Measurements from ENCODE around the gene NARF.

The NARF gene

DNA sequence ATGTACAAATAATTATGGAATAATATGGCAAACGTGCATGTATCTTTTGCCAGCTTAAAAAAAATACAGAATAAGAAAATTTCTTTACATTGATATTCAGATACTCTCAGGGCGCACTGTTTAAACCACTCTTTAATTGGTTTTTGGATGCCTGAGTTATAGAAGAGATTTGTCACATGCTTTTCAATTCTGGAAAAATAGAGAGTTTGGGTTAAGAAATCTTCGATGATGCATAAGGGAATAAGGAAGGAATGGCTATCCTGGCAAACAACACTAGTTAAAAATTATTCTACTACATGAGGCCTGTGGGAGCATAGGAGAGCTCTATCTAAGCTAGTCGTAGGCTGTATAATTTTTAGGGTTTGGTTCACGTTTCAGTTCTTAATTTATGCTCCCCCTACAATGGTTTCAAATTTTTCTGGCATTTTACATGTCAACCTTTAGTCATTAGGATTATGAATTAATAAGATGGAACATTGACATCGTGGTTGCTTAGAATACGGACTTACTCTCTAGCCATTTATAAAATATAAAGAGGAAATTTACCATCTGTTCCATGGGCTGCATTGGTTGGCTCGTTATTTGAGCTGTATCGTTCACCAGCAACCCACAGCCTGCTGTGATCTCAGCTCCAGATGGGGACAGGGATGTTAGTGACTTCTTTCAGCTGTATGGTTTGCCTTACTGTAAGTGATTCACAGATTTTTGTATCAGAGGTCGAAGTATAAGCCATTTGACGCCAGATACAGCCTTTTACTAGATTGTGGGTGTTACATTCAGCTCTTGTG is 15.9 kb downstream of the NARF start:
- Mint-ChIP-seq H3K9me3 (no peaks in the 10 kb centered on the region), H3K4me3 (no peak overlapping the region), H3K27me3 (no peaks in the 10 kb centered on the region), H3K27ac (no peak overlapping the region), H3K4me1 (peaks cover 19% of the 10 kb centered on the region)
- DNase-seq: no peak
- no peak for ATAC-seq

DNA sequence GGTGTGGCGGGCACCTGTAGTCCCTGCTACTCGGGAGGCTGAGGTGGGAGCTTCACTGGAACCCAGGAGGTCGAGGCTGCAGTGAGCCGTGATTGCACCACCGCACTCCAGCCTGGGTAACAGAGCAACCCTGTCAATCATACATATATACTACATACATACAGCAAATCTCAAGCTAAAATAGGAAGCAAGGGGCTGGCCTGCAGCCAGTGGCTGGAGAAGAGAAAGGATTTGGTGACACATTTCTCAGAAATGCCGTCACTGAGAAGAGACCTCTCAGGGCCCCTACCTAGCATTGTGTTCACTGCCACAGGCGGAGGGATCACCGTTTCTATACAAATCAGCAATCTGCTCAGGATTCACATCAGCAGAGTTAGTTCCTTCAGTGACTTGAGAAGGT is 16.9 kb downstream of the NARF start:
- Mint-ChIP-seq H3K27me3 (no peaks in the 10 kb centered on the region), H3K9me3 (no peaks in the 10 kb centered on the region), H3K4me3 (no peak overlapping the region), H3K4me1 (peaks cover 21% of the 10 kb centered on the region), H3K27ac (peak overlapping the region in 1 of 2 donors; percentile 61)
- ATAC-seq (no peak), DNase-seq (no peak)

DNA sequence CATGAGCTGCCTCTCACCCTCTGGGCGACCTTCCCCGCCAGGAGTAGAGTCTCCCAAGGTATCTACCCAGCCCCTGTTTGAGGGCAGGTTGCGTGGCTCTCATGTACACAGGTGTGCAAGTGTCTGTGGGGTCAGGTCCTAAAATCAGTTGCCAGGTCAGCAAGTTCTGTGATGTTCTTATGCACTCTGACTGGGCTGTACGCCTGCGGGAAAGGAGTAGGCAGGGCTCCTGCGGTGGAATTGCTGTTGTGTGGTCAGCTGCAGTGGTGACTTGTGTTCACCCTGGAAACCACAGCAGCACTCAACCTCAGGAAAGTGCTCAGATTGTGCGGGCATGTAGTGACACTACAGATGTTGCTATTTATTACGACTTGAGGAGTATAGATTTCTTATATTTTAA is 19.4 kb downstream of the NARF start:
- Mint-ChIP-seq H3K4me1 (peaks cover 21% of the 10 kb centered on the region), H3K9me3 (no peaks in the 10 kb centered on the region), H3K27me3 (no peaks in the 10 kb centered on the region), H3K4me3 (no peak overlapping the region), H3K27ac (peak overlapping the region in 1 of 2 donors; percentile 61)
- DNase-seq (no peak), ATAC-seq (no peak)

DNA sequence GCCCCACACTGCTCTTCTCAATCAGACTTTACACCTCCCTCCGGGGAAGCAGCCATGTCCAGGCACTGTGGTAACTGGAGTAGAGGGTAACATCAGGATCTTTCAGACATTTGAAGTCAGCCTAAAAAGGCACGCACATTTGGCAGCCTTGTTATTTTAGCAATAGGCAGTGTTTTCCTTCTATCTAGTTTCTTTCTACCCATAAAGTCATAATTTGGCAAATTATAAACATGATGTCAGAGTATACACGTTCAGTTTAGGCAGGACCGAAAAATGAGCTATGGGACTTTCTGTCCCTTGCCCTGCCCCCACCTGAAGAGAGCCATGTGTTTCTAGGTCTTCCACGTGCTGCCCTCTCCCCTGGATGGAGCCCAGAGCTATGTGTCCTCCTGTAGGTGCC is 21.1 kb downstream of the NARF start:
- peaks cover 21% of the 10 kb centered on the region for H3K4me1 Mint-ChIP-seq
- ATAC-seq (no peak), DNase-seq (no peak)
- H3K27me3 Mint-ChIP-seq: no peaks in the 10 kb centered on the region
- peak overlapping the region in 1 of 2 donors; percentile 63 for H3K27ac Mint-ChIP-seq
- no peak overlapping the region for H3K4me3 Mint-ChIP-seq
- H3K9me3 Mint-ChIP-seq: no peaks in the 10 kb centered on the region

GRCh38 chr17:82480318-82480717 is 21.8 kb downstream of the NARF start:
- H3K4me3 Mint-ChIP-seq: no peak overlapping the region
- no peaks in the 10 kb centered on the region for H3K27me3 Mint-ChIP-seq
- peaks cover 21% of the 10 kb centered on the region for H3K4me1 Mint-ChIP-seq
- no peak overlapping the region for H3K27ac Mint-ChIP-seq
- DNase-seq (no peak), ATAC-seq (no peak)
- H3K9me3 Mint-ChIP-seq: no peaks in the 10 kb centered on the region

DNA sequence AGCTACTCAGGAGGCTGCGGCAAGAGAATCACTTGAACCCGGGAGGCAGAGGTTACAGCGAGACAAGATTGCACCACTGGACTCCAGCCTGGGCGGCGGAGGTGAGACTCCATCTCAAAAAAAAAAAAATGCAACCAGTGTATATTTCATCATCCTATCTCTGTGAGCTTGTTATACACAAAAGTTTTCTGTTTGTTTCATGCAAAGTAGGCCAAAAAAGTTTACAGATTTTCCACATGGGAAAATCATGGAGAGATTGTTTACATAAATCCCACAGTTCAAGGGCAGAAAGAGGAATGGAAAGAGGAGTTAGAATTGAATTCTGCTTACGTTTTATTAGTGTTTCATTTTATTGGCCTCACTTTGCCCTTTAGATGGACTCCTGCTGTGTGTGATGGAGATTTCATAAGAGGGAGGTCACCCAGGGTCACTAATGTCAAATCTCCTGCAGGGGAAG is 24.7 kb downstream of the NARF start:
- H3K4me3 Mint-ChIP-seq: no peak overlapping the region
- no peaks in the 10 kb centered on the region for H3K27me3 Mint-ChIP-seq
- no peaks in the 10 kb centered on the region for H3K9me3 Mint-ChIP-seq
- no peak for DNase-seq
- H3K4me1 Mint-ChIP-seq: peaks cover 14% of the 10 kb centered on the region
- H3K27ac Mint-ChIP-seq: no peak overlapping the region
- ATAC-seq: no peak

DNA sequence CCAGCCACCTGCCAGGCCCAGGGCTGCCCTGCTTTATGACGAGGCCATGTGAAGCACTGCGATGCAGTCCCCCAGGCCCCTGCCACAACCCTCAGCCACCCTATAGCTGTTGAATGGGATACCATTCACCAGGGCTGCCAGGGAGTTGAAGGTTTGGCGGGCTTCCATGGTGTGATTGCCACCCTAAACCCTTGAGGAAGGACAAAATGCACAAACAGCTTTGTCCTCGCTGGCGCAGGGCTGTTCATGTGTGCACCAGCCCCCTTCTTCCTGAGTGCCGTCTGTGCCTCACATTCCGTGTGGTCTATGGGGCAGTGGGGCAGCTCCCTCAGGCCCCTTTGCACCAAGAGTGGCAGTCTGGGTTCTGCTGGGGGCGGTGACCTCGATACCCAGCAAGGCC is 25.3 kb downstream of the NARF start:
- H3K27me3 Mint-ChIP-seq: no peaks in the 10 kb centered on the region
- H3K4me3 Mint-ChIP-seq: no peak overlapping the region
- H3K27ac Mint-ChIP-seq: no peak overlapping the region
- no peak for ATAC-seq
- no peaks in the 10 kb centered on the region for H3K9me3 Mint-ChIP-seq
- H3K4me1 Mint-ChIP-seq: peaks cover 8% of the 10 kb centered on the region
- DNase-seq: no peak

DNA sequence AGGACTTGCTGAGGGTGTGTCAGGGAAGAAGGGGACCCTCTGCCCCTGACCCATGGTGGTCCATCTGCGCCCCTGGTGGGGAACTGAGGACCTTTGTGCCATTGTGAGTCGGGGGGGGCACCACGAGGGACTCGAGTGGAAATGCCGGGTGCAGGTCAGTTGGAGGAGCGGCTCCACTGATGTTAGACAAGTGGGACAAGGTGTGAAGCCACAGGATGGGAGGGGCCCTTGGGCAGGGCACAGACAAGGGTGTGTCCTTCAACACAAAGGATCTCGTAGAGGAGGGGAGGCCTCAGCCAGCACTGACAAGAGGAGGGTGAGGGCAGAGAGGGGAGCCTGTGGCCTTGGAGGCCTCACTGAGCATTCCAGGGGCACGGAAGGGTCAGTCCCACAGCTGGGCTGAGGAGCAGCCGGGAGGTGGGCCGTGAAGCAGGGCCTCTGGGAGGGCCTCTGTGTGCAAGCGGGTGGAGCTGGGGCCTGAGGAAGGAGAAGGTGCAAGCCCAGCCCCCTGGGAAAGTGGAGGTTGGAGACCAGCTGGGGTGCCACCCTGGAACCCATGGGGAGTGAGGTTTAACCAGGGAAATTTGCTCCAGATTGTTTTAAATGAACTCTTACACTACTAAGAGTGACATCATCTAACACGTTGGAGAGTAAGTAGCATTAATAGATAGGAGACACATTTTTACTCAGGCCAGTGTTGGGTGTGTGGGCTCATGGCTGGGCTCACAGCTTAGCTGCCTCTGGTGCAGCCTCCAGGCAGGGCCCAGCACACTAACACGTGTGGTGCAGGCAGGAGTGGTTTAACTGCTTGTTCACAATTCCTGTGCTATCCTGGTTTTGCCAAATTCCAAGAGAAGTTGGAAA is 27.9 kb downstream of the NARF start:
- H3K9me3 Mint-ChIP-seq: no peaks in the 10 kb centered on the region
- no peaks in the 10 kb centered on the region for H3K4me1 Mint-ChIP-seq
- no peaks in the 10 kb centered on the region for H3K27me3 Mint-ChIP-seq
- ATAC-seq (peak; percentile 31), DNase-seq (no peak)
- H3K27ac Mint-ChIP-seq: peak overlapping the region in 1 of 2 donors; percentile 78
- no peak overlapping the region for H3K4me3 Mint-ChIP-seq

- Mint-ChIP-seq H3K4me3 (no peak overlapping the region), H3K4me1 (no peaks in the 10 kb centered on the region), H3K27me3 (no peaks in the 10 kb centered on the region), H3K27ac (no peak overlapping the region), H3K9me3 (no peaks in the 10 kb centered on the region)
- no peak for ATAC-seq
- no peak for DNase-seq
Observed at GRCh38 chr17:82487910-82488309, 29.4 kb downstream of the NARF start.

DNA sequence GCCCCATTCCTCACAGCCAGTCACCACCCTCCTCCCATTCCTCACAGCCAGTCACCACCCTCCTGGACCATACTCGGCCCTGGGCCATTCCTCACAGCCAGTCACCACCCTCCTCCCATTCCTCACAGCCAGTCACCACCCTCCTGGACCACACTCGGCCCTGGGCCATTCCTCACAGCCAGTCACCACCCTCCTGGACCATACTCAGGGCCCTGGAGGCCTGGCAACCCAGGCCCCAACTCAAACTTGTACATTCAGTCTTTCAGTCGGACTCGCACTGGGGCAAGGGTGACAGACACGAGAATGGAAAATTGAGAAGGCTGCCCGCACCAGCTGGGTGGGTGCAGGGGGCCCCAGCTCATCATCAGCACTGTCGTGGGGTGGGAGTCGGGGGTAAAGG is 30.6 kb downstream of the NARF start:
- DNase-seq (no peak), ATAC-seq (no peak)
- no peaks in the 10 kb centered on the region for H3K27me3 Mint-ChIP-seq
- H3K9me3 Mint-ChIP-seq: no peaks in the 10 kb centered on the region
- H3K27ac Mint-ChIP-seq: no peak overlapping the region
- peaks cover 8% of the 10 kb centered on the region for H3K4me1 Mint-ChIP-seq
- no peak overlapping the region for H3K4me3 Mint-ChIP-seq

GRCh38 chr17:82489851-82490511 is 31.4 kb downstream of the NARF start:
- no peaks in the 10 kb centered on the region for H3K9me3 Mint-ChIP-seq
- no peak for ATAC-seq
- no peaks in the 10 kb centered on the region for H3K27me3 Mint-ChIP-seq
- H3K4me1 Mint-ChIP-seq: peaks cover 16% of the 10 kb centered on the region
- no peak for DNase-seq
- no peak overlapping the region for H3K27ac Mint-ChIP-seq
- no peak overlapping the region for H3K4me3 Mint-ChIP-seq

- no peak for ATAC-seq
- DNase-seq: no peak
- Mint-ChIP-seq H3K27me3 (no peaks in the 10 kb centered on the region), H3K4me1 (peaks cover 19% of the 10 kb centered on the region), H3K4me3 (no peak overlapping the region), H3K9me3 (no peaks in the 10 kb centered on the region), H3K27ac (no peak overlapping the region)
Observed at GRCh38 chr17:82490512-82491195, 32.1 kb downstream of the NARF start.

DNA sequence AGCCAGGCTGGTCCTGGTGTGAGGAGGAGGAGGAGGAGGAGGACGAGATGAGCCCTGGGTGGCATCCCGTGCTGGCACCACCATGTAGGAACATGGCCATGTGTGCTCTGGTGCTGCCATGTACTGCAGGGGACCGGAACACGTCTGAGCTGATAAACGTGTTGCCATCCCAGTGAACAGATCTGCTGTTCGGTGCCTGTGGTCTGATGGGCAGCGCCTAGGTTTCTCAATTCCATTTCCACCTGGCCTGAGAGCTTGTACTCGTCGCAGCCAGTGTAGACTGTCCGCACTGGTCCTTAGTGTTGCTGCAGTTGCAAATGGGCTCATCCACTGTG is 32.6 kb downstream of the NARF start:
- H3K9me3 Mint-ChIP-seq: no peaks in the 10 kb centered on the region
- H3K4me3 Mint-ChIP-seq: no peak overlapping the region
- H3K4me1 Mint-ChIP-seq: peaks cover 24% of the 10 kb centered on the region
- ATAC-seq (no peak), DNase-seq (no peak)
- no peaks in the 10 kb centered on the region for H3K27me3 Mint-ChIP-seq
- H3K27ac Mint-ChIP-seq: no peak overlapping the region

GRCh38 chr17:82491533-82491932 is 33.0 kb downstream of the NARF start:
- Mint-ChIP-seq H3K9me3 (no peaks in the 10 kb centered on the region), H3K4me3 (no peak overlapping the region), H3K4me1 (peaks cover 27% of the 10 kb centered on the region), H3K27me3 (no peaks in the 10 kb centered on the region), H3K27ac (no peak overlapping the region)
- ATAC-seq: no peak
- no peak for DNase-seq

DNA sequence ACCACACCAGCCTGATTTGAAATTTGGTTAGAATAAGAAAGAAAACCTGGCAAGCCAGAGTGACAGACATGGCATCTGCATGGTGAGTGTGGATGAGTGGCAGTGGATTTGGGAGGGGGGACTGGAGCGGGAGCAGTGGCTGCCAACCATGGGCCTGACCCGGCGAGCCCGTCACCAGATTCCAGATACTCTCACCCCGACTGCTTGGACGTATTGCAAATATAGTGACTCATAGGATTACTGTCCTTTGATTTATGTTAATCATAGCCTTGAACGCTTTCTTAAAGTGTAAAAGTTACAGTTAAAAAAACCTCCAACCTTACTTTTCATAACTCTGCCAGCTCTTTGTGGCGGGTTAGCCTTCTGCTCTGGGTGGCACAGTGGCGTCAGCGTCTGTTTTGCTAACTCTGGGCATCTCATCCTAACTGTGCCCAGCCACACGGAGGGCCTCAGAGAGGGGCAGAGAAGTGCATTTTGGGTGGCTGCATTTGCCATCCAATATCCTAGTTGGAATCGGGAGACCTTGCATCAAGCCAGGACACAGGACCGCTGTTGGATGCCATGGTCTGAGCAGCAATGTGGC is 34.2 kb downstream of the NARF start:
- ATAC-seq: no peak
- Mint-ChIP-seq H3K27ac (peak overlapping the region in 1 of 2 donors; percentile 76), H3K27me3 (no peaks in the 10 kb centered on the region), H3K4me1 (peaks cover 35% of the 10 kb centered on the region), H3K9me3 (no peaks in the 10 kb centered on the region), H3K4me3 (no peak overlapping the region)
- no peak for DNase-seq

Measured in stimulated activated naive CD8-positive, alpha-beta T cell treated with anti-CD3 and anti-CD28 coated beads, Interleukin-15, amount 100 ng/mL, for 72 hours (primary cell).